K562 (cell line): ENCODE data around the gene NME4. TPM values are rescaled to one million over a fixed set of nuclear protein-coding genes. Genes with fewer than 3 reads are reported as not detected.
A peak's percentile ranks its signal among the peaks of the same experiment; 100 is the strongest.

ENCODE experiments used
- CCNT2 ChIP-seq: IDR thresholded peaks from 2 replicates; pipeline ENCODE4 v1.6.1; 2011; ENCODE audit warnings: borderline replicate concordance, low read depth, mild to moderate bottlenecking, moderate library complexity, mixed read lengths, low read length; ENCODE audit not compliant: insufficient read length; ENCODE audit errors: extremely low read depth
- GTF2E2 ChIP-seq: fragments of 200-800 bp; sonication (Bioruptor generic); IDR thresholded peaks from 2 replicates; pipeline ENCODE4 v1.6.1; 2016; ENCODE audit warnings: missing genetic modification characterization, missing compliant biosample characterization
- POLR3A ChIP-seq: IDR thresholded peaks from 2 replicates; pipeline ENCODE4 v1.6.1; 2011; ENCODE audit warnings: borderline replicate concordance, mild to moderate bottlenecking, moderate library complexity; ENCODE audit not compliant: insufficient read length, insufficient read depth; ENCODE audit errors: extremely low read depth
- PRMT5 ChIP-seq: sonication (generic); formaldehyde crosslinking; IDR thresholded peaks from 2 replicates; pipeline ENCODE4 v1.5.0; 2020; ENCODE audit warnings: missing genetic modification reagents
- SPI1 ChIP-seq: IDR thresholded peaks from 2 replicates; pipeline ENCODE4 v1.6.1; 2011; ENCODE audit warnings: low read depth, low read length, control low read depth, borderline replicate concordance
- TAF1 ChIP-seq: IDR thresholded peaks from 2 replicates; pipeline ENCODE4 v1.6.1; 2011; ENCODE audit warnings: mild to moderate bottlenecking, low read length, moderate library complexity; ENCODE audit not compliant: insufficient read depth, control insufficient read depth, severe bottlenecking; ENCODE audit errors: extremely low read depth
- ZNF551 ChIP-seq: fragments of 250-450 bp; sonication (Bioruptor Pico); IDR thresholded peaks from 2 replicates; pipeline ENCODE4 v1.5.0; 2021; ENCODE audit warnings: mild to moderate bottlenecking, moderate library complexity
- polyA plus RNA-seq, 8 experiments: library from polyadenylated mRNA; depleted of rRNA in 4 of 8; stranded (reverse) in 5 of 8; unstranded in 3 of 8; fragments of >200 nt; fragmentation: Nextera tagmentation in 2 of 8; fragmentation: Illumina TruSeq in 1 of 8; extraction: Ambion mirVana in 2 of 8; extraction: Trizol in 1 of 8; gene quantifications; 2 replicates each; pipeline versions ENCODE4 v1.2.1 to v1.2.3, GENCODE V29; 2011 to 2014; ENCODE audit warnings: inconsistent platforms in 1 of 8, missing spikeins in 1 of 8
- total RNA-seq, 7 experiments: library from RNA; depleted of rRNA in 6 of 7; stranded (reverse); fragments of >200 nt in 6 of 7; fragmentation: Illumina TruSeq in 2 of 7; extraction: Trizol in 2 of 7; gene quantifications; 2 replicates each; pipeline versions ENCODE4 v1.2.1 to v1.2.3, GENCODE V29; 2011 to 2021; ENCODE audit warnings: low replicate concordance in 1 of 7
- TF ChIP-seq, protein P1 (sequence below), 2 experiments: fragments of 450-650 bp; formaldehyde crosslinking in 1 of 2; IDR thresholded peaks; 2 replicates each; pipeline versions ENCODE4 v1.4.0 to v1.6.1; 2014 to 2020; ENCODE audit warnings: mild to moderate bottlenecking in 2 of 2, borderline replicate concordance in 1 of 2, low read depth in 1 of 2
- TF ChIP-seq, protein P2 (sequence below), 3 experiments: fragments of 200-800 bp in 1 of 3; fragments of 250-450 bp in 1 of 3; fragments of 450-650 bp in 1 of 3; sonication (Bioruptor Pico) in 1 of 3; sonication (Bioruptor generic) in 1 of 3; formaldehyde crosslinking in 1 of 3; IDR thresholded peaks; 2 replicates each; pipeline versions ENCODE4 v1.6.1 to v1.8.0; 2016 to 2022; ENCODE audit warnings: mild to moderate bottlenecking in 2 of 3, missing genetic modification characterization in 2 of 3, missing compliant biosample characterization in 1 of 3, moderate library complexity in 1 of 3

Gene NME4
- total and polyA plus RNA-seq, 9 of the 15 experiments (the other 6 are each of a cell fraction or from before 2014, with no cell fraction given): 15.4 to 264 (median 139) TPM

DNA sequence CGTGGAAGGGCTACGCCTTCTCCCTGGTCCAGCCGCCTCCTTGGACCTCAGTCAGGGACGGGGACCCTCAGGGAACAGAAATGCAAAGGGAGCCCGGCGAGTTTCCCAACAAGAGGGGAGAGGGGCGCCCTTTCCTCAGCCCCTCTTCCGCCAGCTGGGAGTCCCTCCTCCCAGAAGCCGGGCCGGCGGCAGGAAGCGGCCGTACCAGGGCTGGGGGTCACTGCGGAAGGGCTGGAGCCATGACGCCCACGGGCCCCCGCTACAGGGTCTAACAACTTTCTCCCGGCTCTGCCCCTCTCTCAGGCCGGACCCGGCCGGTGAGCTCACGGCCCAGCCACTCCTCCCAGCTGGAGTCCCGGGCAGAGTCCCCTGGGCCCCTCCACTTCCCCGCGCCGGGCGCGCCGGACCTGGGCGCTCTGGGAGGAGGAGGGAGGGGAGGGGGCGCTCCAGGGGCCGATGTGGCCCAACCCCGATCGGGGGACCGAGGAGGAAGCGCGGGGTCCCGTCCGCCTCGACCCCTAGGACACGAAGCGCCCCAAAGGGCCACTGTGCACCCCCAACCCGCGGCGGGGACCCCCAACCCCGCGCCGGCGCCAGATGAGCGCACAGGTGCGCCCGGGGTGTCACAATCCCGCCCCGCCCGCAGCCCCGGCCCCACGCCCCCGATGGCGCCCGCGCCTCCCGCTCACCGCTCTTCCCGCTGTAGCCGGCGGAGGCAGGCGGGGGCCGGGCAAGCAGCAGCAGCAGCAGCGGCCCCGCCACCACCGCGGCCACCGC lies 15.8 kb upstream of the NME4 start (continued):
- TF ChIP-seq, protein P1, sequence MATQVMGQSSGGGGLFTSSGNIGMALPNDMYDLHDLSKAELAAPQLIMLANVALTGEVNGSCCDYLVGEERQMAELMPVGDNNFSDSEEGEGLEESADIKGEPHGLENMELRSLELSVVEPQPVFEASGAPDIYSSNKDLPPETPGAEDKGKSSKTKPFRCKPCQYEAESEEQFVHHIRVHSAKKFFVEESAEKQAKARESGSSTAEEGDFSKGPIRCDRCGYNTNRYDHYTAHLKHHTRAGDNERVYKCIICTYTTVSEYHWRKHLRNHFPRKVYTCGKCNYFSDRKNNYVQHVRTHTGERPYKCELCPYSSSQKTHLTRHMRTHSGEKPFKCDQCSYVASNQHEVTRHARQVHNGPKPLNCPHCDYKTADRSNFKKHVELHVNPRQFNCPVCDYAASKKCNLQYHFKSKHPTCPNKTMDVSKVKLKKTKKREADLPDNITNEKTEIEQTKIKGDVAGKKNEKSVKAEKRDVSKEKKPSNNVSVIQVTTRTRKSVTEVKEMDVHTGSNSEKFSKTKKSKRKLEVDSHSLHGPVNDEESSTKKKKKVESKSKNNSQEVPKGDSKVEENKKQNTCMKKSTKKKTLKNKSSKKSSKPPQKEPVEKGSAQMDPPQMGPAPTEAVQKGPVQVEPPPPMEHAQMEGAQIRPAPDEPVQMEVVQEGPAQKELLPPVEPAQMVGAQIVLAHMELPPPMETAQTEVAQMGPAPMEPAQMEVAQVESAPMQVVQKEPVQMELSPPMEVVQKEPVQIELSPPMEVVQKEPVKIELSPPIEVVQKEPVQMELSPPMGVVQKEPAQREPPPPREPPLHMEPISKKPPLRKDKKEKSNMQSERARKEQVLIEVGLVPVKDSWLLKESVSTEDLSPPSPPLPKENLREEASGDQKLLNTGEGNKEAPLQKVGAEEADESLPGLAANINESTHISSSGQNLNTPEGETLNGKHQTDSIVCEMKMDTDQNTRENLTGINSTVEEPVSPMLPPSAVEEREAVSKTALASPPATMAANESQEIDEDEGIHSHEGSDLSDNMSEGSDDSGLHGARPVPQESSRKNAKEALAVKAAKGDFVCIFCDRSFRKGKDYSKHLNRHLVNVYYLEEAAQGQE (IDR thresholded peaks at IDR 0.05; ENCODE audit: borderline replicate concordance): 0 out of 2 replicates have a peak, but pooled peaks have one; percentile 15
- TF ChIP-seq, protein P1 (CRISPR knock-in tag; IDR thresholded peaks at IDR 0.05; ENCODE audit: low read depth): no peak
- TF ChIP-seq GTF2E2 (no peak), TAF1 (peak; percentile 3), SPI1 (0 out of 2 replicates have a peak, but pooled peaks have one; percentile 1), PRMT5 (CRISPR knock-in tag) (0 out of 2 replicates have a peak, but pooled peaks have one; percentile 48), ZNF551 (CRISPR knock-in tag) (no peak), POLR3A (no peak), CCNT2 (peak; percentile 12)
- TF ChIP-seq, protein P2, sequence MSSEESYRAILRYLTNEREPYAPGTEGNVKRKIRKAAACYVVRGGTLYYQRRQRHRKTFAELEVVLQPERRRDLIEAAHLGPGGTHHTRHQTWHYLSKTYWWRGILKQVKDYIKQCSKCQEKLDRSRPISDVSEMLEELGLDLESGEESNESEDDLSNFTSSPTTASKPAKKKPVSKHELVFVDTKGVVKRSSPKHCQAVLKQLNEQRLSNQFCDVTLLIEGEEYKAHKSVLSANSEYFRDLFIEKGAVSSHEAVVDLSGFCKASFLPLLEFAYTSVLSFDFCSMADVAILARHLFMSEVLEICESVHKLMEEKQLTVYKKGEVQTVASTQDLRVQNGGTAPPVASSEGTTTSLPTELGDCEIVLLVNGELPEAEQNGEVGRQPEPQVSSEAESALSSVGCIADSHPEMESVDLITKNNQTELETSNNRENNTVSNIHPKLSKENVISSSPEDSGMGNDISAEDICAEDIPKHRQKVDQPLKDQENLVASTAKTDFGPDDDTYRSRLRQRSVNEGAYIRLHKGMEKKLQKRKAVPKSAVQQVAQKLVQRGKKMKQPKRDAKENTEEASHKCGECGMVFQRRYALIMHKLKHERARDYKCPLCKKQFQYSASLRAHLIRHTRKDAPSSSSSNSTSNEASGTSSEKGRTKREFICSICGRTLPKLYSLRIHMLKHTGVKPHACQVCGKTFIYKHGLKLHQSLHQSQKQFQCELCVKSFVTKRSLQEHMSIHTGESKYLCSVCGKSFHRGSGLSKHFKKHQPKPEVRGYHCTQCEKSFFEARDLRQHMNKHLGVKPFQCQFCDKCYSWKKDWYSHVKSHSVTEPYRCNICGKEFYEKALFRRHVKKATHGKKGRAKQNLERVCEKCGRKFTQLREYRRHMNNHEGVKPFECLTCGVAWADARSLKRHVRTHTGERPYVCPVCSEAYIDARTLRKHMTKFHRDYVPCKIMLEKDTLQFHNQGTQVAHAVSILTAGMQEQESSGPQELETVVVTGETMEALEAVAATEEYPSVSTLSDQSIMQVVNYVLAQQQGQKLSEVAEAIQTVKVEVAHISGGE (CRISPR knock-in tag; IDR thresholded peaks at IDR 0.05): 0 out of 6 replicates have a peak, but pooled peaks of 1 of the 3 experiments have one; percentile 22
